Liver (tissue), 9 donors: Measurements from ENCODE around the gene KPNA4. TPM values are rescaled to one million over a fixed set of nuclear protein-coding genes. Genes with fewer than 3 reads are reported as not detected.

ENCODE experiments used
- DNase-seq: peaks from one replicate; pipeline ENCODE4 v3.0.0-alpha.2; 2017; ENCODE audit warnings: low spot score
- H3K27ac ChIP-seq, 2 donors: one replicate each; pipeline ENCODE4 v1.7.0; 2013; ENCODE audit warnings: inconsistent platforms in 2 of 2, low read length in 2 of 2, control low read depth in 1 of 2, low read depth in 1 of 2, mild to moderate bottlenecking in 1 of 2
- H3K27me3 ChIP-seq, 4 donors: one replicate each; pipeline versions ENCODE4 v1.6.1 to v1.7.0; 2013; ENCODE audit warnings: low read length in 3 of 4, inconsistent platforms in 1 of 4, mild to moderate bottlenecking in 1 of 4, moderate library complexity in 1 of 4; ENCODE audit not compliant: control insufficient read depth in 4 of 4, insufficient read depth in 4 of 4
- H3K36me3 ChIP-seq, 4 donors: one replicate each; pipeline versions ENCODE4 v1.6.1 to v1.7.0; 2013; ENCODE audit warnings: low read length in 3 of 4, mild to moderate bottlenecking in 3 of 4, low read depth in 1 of 4, moderate library complexity in 1 of 4; ENCODE audit not compliant: control insufficient read depth in 4 of 4, insufficient read depth in 3 of 4
- H3K4me1 ChIP-seq, 4 donors: one replicate each; pipeline versions ENCODE4 v1.6.1 to v1.7.0; 2013; ENCODE audit warnings: low read length in 3 of 4, mild to moderate bottlenecking in 3 of 4, moderate library complexity in 1 of 4; ENCODE audit not compliant: control insufficient read depth in 4 of 4, insufficient read depth in 4 of 4
- H3K4me3 ChIP-seq, 3 donors: one replicate each; pipeline versions ENCODE4 v1.6.1 to v1.7.0; 2013; ENCODE audit warnings: low read length in 3 of 3, control low read depth in 1 of 3, low read depth in 1 of 3, mild to moderate bottlenecking in 1 of 3
- H3K9ac ChIP-seq, 2 donors: one replicate each; pipeline ENCODE4 v1.7.0; 2013; ENCODE audit warnings: low read length in 2 of 2, mild to moderate bottlenecking in 2 of 2, moderate library complexity in 2 of 2, control low read depth in 1 of 2, low read depth in 1 of 2
- H3K9me3 ChIP-seq, 4 donors: one replicate each; pipeline versions ENCODE4 v1.6.1 to v1.7.0; 2013; ENCODE audit warnings: low read length in 3 of 4; ENCODE audit not compliant: control insufficient read depth in 4 of 4
- EGR1 ChIP-seq, 2 donors: IDR thresholded peaks; 2 replicates each; pipeline ENCODE4 v1.6.1; 2016 to 2018; ENCODE audit warnings: antibody characterized with exemption in 2 of 2, low read depth in 2 of 2
- FOXA1 ChIP-seq: IDR thresholded peaks from 2 replicates; pipeline ENCODE4 v1.6.1; 2016; ENCODE audit warnings: antibody characterized with exemption
- FOXA2 ChIP-seq: IDR thresholded peaks from 2 replicates; pipeline ENCODE4 v1.6.1; 2016; ENCODE audit warnings: antibody characterized with exemption
- GABPA ChIP-seq, 2 donors: IDR thresholded peaks in 1 of 2; conservative IDR thresholded peaks in 1 of 2; 2 replicates each; pipeline ENCODE4 v1.6.1; 2016; ENCODE audit warnings: antibody characterized with exemption in 2 of 2, mild to moderate bottlenecking in 1 of 2, moderate library complexity in 1 of 2
- HNF4A ChIP-seq, 2 donors: conservative IDR thresholded peaks; 2 replicates each; pipeline ENCODE4 v1.6.1; 2016; ENCODE audit warnings: antibody characterized with exemption in 2 of 2, mild to moderate bottlenecking in 2 of 2
- HNF4G ChIP-seq: IDR thresholded peaks from 2 replicates; pipeline ENCODE4 v1.6.1; 2016; ENCODE audit warnings: antibody characterized with exemption
- JUND ChIP-seq, 2 donors: IDR thresholded peaks; 2 replicates each; pipeline ENCODE4 v1.6.1; 2016; ENCODE audit warnings: antibody characterized with exemption in 2 of 2
- MAX ChIP-seq: IDR thresholded peaks from 2 replicates; pipeline ENCODE4 v1.6.1; 2016; ENCODE audit warnings: antibody characterized with exemption
- NR2F2 ChIP-seq: IDR thresholded peaks from 2 replicates; pipeline ENCODE4 v1.6.1; 2016; ENCODE audit warnings: antibody characterized with exemption
- RAD21 ChIP-seq, 2 donors: IDR thresholded peaks; 2 replicates each; pipeline ENCODE4 v1.6.1; 2016; ENCODE audit warnings: antibody characterized with exemption in 2 of 2, mild to moderate bottlenecking in 2 of 2
- REST ChIP-seq: IDR thresholded peaks from 2 replicates; pipeline ENCODE4 v1.6.1; 2016; ENCODE audit warnings: antibody characterized with exemption, mild to moderate bottlenecking
- RXRA ChIP-seq, 2 donors: IDR thresholded peaks; 2 replicates each; pipeline ENCODE4 v1.6.1; 2017 to 2018; ENCODE audit warnings: antibody characterized with exemption in 2 of 2, mild to moderate bottlenecking in 1 of 2
- SP1 ChIP-seq: IDR thresholded peaks from 2 replicates; pipeline ENCODE4 v1.6.1; 2018; ENCODE audit warnings: antibody characterized with exemption, mild to moderate bottlenecking
- TAF1 ChIP-seq: conservative IDR thresholded peaks from 2 replicates; pipeline ENCODE4 v1.6.1; 2016; ENCODE audit warnings: antibody characterized with exemption, mild to moderate bottlenecking
- YY1 ChIP-seq: IDR thresholded peaks from 2 replicates; pipeline ENCODE4 v1.6.1; 2016; ENCODE audit warnings: antibody characterized with exemption, mild to moderate bottlenecking
- WGBS: extraction: QIAGEN DNeasy Blood & Tissue Kit; methylation state at CpG from one replicate; pipeline ENCODE4 v1.1.7; 2013; 5-methylcytosine and 5-hydroxymethylcytosine counted together
- polyA plus RNA-seq, 2 donors: library from polyadenylated mRNA; stranded (reverse) in 1 of 2; unstranded in 1 of 2; fragments of 200-250 nt in 1 of 2; fragments of >200 nt in 1 of 2; fragmentation: Nextera tagmentation in 1 of 2; extraction: Ambion mirVana in 1 of 2; gene quantifications; one replicate each; pipeline versions ENCODE4 v1.2.1 to v1.2.3, GENCODE V29; 2013 to 2015
- total RNA-seq, 2 donors: library from RNA; depleted of rRNA; stranded (reverse); fragments of >200 nt; gene quantifications; one replicate each; pipeline ENCODE4 v1.2.3, GENCODE V29; 2014
- TF ChIP-seq, protein P1 (sequence below): IDR thresholded peaks from 2 replicates; pipeline ENCODE4 v1.6.1; 2016; ENCODE audit warnings: antibody characterized with exemption
- TF ChIP-seq, protein P2 (sequence below): IDR thresholded peaks from 2 replicates; pipeline ENCODE4 v1.6.1; 2016; ENCODE audit warnings: antibody characterized with exemption
- TF ChIP-seq, protein P3 (sequence below): fragments of 150-350 bp; IDR thresholded peaks from 2 replicates; pipeline ENCODE4 v1.5.1; 2017; ENCODE audit warnings: improper control_type of control experiment, low read depth, low read length; ENCODE audit not compliant: missing input control
- donor health status: healthy.
- donor health status: healthy.
- donor health status: healthy.
- donor health status: healthy.
- donor health status: healthy.

Gene KPNA4
- total and polyA plus RNA-seq, 4 donors: 6.1 to 14.1 (median 10.3) TPM

- TF ChIP-seq REST (no peak), FOXA1 (no peak), GABPA (IDR thresholded peaks at IDR 0.05 in 1 of 2, conservative IDR thresholded peaks at IDR 0.05 in 1 of 2) (no peak), JUND (IDR thresholded peaks at IDR 0.05) (no peak)
Measured at GRCh38 chr3:160553827-160554226, 11.5 kb downstream of the KPNA4 start (continued).

DNA sequence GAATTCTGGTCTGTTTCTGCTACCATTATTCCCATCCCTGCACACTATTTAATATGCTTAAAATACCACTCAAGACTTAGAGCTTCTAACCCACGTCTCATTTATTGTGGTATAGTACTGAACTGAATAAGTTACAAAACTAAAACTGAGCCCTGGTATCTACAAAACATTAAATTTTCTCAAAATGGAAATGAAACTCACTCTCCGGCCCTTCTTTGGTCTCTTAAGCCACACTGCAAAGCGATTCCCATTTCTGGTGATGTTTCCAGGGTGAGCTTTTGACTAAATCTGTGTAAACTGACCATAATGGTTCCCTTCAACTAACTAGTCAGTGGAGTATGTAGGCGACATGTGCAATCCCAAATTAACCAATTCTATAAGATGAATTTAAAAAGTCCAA lies 18.6 kb downstream of the KPNA4 start:
- Histone ChIP-seq H3K4me3 (no peak overlapping the region), H3K27me3 (no peaks in the 10 kb centered on the region), H3K4me1 (peaks cover 0 to 1% (median 0%) of the 10 kb centered on the region in 4 donors), H3K9me3 (peaks cover 0 to 2% (median 0%) of the 10 kb centered on the region in 4 donors), H3K27ac (no peak overlapping the region), H3K9ac (no peak overlapping the region), H3K36me3 (no peaks in the 10 kb centered on the region)
- 95% methylated on average over 4 of the region's 4 CpGs for WGBS
- TF ChIP-seq, protein P1, sequence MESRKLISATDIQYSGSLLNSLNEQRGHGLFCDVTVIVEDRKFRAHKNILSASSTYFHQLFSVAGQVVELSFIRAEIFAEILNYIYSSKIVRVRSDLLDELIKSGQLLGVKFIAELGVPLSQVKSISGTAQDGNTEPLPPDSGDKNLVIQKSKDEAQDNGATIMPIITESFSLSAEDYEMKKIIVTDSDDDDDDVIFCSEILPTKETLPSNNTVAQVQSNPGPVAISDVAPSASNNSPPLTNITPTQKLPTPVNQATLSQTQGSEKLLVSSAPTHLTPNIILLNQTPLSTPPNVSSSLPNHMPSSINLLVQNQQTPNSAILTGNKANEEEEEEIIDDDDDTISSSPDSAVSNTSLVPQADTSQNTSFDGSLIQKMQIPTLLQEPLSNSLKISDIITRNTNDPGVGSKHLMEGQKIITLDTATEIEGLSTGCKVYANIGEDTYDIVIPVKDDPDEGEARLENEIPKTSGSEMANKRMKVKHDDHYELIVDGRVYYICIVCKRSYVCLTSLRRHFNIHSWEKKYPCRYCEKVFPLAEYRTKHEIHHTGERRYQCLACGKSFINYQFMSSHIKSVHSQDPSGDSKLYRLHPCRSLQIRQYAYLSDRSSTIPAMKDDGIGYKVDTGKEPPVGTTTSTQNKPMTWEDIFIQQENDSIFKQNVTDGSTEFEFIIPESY: no peak
- TF ChIP-seq, protein P2, sequence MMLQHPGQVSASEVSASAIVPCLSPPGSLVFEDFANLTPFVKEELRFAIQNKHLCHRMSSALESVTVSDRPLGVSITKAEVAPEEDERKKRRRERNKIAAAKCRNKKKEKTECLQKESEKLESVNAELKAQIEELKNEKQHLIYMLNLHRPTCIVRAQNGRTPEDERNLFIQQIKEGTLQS: no peak
- TF ChIP-seq JUND (IDR thresholded peaks at IDR 0.05) (no peak), RXRA (IDR thresholded peaks at IDR 0.05) (no peak), NR2F2 (no peak), HNF4G (no peak), RAD21 (IDR thresholded peaks at IDR 0.05) (no peak), TAF1 (no peak), YY1 (no peak), FOXA2 (no peak), HNF4A (conservative IDR thresholded peaks at IDR 0.05) (no peak), SP1 (no peak), REST (no peak), MAX (no peak), GABPA (IDR thresholded peaks at IDR 0.05 in 1 of 2, conservative IDR thresholded peaks at IDR 0.05 in 1 of 2) (no peak), FOXA1 (no peak), EGR1 (IDR thresholded peaks at IDR 0.05; ENCODE audit: low read depth in 2 of 2) (no peak)
- TF ChIP-seq, protein P3, sequence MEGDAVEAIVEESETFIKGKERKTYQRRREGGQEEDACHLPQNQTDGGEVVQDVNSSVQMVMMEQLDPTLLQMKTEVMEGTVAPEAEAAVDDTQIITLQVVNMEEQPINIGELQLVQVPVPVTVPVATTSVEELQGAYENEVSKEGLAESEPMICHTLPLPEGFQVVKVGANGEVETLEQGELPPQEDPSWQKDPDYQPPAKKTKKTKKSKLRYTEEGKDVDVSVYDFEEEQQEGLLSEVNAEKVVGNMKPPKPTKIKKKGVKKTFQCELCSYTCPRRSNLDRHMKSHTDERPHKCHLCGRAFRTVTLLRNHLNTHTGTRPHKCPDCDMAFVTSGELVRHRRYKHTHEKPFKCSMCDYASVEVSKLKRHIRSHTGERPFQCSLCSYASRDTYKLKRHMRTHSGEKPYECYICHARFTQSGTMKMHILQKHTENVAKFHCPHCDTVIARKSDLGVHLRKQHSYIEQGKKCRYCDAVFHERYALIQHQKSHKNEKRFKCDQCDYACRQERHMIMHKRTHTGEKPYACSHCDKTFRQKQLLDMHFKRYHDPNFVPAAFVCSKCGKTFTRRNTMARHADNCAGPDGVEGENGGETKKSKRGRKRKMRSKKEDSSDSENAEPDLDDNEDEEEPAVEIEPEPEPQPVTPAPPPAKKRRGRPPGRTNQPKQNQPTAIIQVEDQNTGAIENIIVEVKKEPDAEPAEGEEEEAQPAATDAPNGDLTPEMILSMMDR: no peak
- DNase-seq: no peak
